Right cardiac atrium (tissue), 5 donors: ENCODE data around the gene SIN3A. TPM values are rescaled to one million over a fixed set of nuclear protein-coding genes. Genes with fewer than 3 reads are reported as not detected.
"Not testable (repeated sequence)": the region's sequence is repeated elsewhere in the genome, so short reads cannot be mapped to it uniquely, and the experiment has no call there.

ENCODE experiments used
- ATAC-seq, 2 donors: fragments of 200-7000 bp; cut with Tn5 transposase; one replicate each; pipeline versions ENCODE4 v1.8.0 to v1.9.1; 2020; ENCODE audit warnings: moderate library complexity in 2 of 2, mild to moderate bottlenecking in 1 of 2
- DNase-seq, 3 donors: peaks; one replicate each; pipeline ENCODE4 v3.0.0-alpha.2; 2020
- H3K27ac ChIP-seq: one replicate; pipeline ENCODE4 v1.5.1; 2013; ENCODE audit warnings: mild to moderate bottlenecking, low read length, control low read depth, moderate library complexity
- H3K27me3 ChIP-seq: one replicate; pipeline ENCODE4 v1.6.1; 2013; ENCODE audit not compliant: control insufficient read depth, insufficient read depth
- H3K4me1 ChIP-seq: one replicate; pipeline ENCODE4 v1.6.1; 2013; ENCODE audit warnings: low read length; ENCODE audit not compliant: control insufficient read depth, insufficient read depth
- H3K4me3 ChIP-seq: one replicate; pipeline ENCODE4 v1.5.1; 2013; ENCODE audit warnings: low read length, control low read depth
- H3K9me3 ChIP-seq: one replicate; pipeline ENCODE4 v1.6.1; 2013; ENCODE audit warnings: low read length; ENCODE audit not compliant: control insufficient read depth
- WGBS: extraction: QIAGEN DNeasy Blood & Tissue Kit; methylation state at CpG from one replicate; pipeline ENCODE4 v1.1.7; 2013; 5-methylcytosine and 5-hydroxymethylcytosine counted together
- intact Hi-C, 4 donors: fragments of 100-400 bp; cut with DNase I; formaldehyde crosslinking; loops; one replicate each; pipeline versions ENCODE4 v1.11.0 to v1.14.0; 2022 to 2023
- polyA plus RNA-seq: library from polyadenylated mRNA; stranded (reverse); fragments of 200-250 nt; gene quantifications from one replicate; pipeline ENCODE4 v1.2.3, GENCODE V29; 2013
- total RNA-seq, 4 donors: library from RNA; stranded (reverse); fragmentation: NEBNext Ultra II Directional; extraction: Animal tissue kit (Norgen Biotek cat#: 25700); gene quantifications; one replicate each; pipeline ENCODE4 v1.2.1, GENCODE V29; 2021
- donor health status: healthy with polysubstance abuse.
- donor health status: DM: no; HTN: yes; CAD: no.
- donor health status: DM: no; HTN: no; CAD: no.
- donor health status: DM: no; HTN: yes; CAD: no; lungs with severe emphysema.
- donor health status: DM: yes; HTN: yes; CAD: no.

SIN3A gene
- total and polyA plus RNA-seq, 5 donors, result 8.5 to 40.0 (median 33.5) TPM

- intact Hi-C loops, result no loop called here
- peaks cover 6% of the 10 kb centered on the region for H3K4me1 ChIP-seq
- DNase-seq (peak; percentile 73 to 89 (median 89)), ATAC-seq (peak; percentile 75 to 78)
- peak overlapping the region; percentile 89 for H3K4me3 ChIP-seq
- H3K9me3 ChIP-seq, result no peaks in the 10 kb centered on the region
- H3K27me3 ChIP-seq, result no peaks in the 10 kb centered on the region
- under 1% methylated on average over 65 of the region's 65 CpGs for whole genome bisulfite sequencing
- peak overlapping the region; percentile 69 for H3K27ac ChIP-seq
These were observed 104.1 kb downstream of the SIN3A start for GRCh38 chr15:75347222-75348033.

DNA sequence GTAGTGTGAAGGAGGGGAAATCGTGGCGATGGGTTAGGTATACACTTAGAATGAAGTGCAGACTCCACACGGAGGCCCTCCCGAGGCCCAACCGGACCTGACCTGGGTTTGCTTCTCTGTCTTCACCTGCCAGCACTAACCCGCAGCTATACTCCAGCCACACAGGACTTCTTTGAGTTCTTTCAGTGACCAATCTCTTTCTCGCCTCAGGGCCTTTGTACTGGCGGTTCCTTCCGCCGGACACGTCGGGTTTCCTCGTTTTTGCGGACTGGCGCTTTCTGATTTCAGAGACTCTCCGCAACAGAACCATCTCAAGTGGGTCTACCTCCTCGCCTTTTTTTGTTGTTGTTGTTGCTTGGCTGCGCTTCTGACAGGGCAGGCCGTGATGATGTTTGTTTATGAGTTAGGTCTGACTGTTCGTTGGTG lies 104.7 kb downstream of the SIN3A start, which contains the start of gene NEIL1:
NEIL1 (plus strand) TSS at position 244 of the 426 bp plus-strand sequence. CDS start 1,867 bp downstream, outside the sequence.
- intact Hi-C loops, result no loop called here
- no peaks in the 10 kb centered on the region for H3K9me3 ChIP-seq
- peak within 1 kb of the TSS; percentile 89 for H3K4me3 ChIP-seq
- peak within 1 kb of the TSS; percentile 69 for H3K27ac ChIP-seq
- 21% methylated on average over 20 of the region's 20 CpGs for WGBS
- H3K4me1 ChIP-seq, result peaks cover 6% of the 10 kb centered on the region
- peak in 1 of 3 donors; percentile 58 for DNase-seq
- peak in 1 of 2 donors; percentile 6 for ATAC-seq
- H3K27me3 ChIP-seq, result no peaks in the 10 kb centered on the region

DNA sequence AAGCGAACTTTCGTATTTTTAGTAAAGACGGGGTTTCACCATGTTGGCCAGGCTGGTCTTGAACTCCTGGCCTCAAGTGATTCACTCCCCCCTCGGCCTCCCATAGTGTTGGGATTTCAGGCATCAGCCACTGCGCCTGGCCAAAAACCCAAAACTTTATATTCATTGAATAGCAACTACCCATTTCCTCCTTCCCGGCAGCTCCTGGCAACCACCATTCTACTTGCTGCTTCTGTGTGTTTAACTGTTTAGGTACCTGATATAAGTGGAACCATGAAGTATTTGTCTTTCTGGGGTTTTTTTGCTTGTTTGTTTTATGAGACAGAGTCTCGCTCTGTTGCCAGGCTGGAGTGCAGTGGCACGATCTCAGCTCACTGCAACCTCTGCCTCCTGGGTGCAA lies 107.5 kb downstream of the SIN3A start:
- H3K9me3 ChIP-seq, H3K27me3 ChIP-seq, ATAC-seq, intact Hi-C loops, H3K27ac ChIP-seq, H3K4me1 ChIP-seq, DNase-seq, H3K4me3 ChIP-seq: not testable (repeated sequence)
- 47% methylated on average over 8 of the region's 8 CpGs for WGBS

- Histone ChIP-seq H3K4me1 (no peaks in the 10 kb centered on the region), H3K9me3 (no peaks in the 10 kb centered on the region), H3K27ac (no peak overlapping the region), H3K4me3 (no peak overlapping the region), H3K27me3 (no peaks in the 10 kb centered on the region)
- WGBS, result 90% methylated on average over 6 of the region's 6 CpGs
- ATAC-seq, result no peak
- no peak for DNase-seq
- intact Hi-C loops, result no loop called here
These were observed 109.3 kb downstream of the SIN3A start for GRCh38 chr15:75342221-75342620.

DNA sequence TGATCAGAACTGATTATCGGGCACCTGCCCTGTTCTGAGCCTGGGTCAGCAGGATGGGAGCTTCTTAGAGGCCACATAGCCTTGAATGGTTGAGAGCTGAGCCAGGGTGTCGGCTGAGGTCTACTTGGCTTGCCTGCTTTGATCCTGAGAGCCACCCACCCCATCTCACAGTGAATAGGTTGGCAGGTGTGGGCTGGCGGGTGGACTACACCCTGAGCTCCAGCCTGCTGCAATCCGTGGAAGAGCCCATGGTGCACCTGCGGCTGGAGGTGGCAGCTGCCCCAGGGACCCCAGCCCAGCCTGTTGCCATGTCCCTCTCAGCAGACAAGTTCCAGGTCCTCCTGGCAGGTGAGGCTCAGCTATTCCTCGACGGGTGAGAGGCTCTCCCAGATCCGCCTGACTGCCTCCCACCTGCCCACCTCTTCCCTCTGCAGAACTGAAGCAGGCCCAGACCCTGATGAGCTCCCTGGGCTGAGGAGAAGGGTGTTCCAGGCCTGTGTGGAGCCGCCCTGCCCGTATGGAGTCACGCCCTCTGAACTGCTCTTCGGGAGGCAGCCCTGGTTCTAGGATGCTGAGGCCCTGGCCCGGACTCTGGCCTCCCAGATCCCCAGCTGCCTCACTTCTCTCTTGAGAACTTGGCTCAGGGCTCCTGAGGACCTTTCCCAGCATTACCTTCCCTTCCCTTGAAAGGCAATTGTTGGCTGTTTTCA lies 111.8 kb downstream of the SIN3A start:
- intact Hi-C loops, result no loop called here
- no peak overlapping the region for H3K4me3 ChIP-seq
- peaks cover 6% of the 10 kb centered on the region for H3K4me1 ChIP-seq
- 89% methylated on average over 13 of the region's 13 CpGs for WGBS
- ATAC-seq, result no peak
- no peak overlapping the region for H3K27ac ChIP-seq
- no peaks in the 10 kb centered on the region for H3K27me3 ChIP-seq
- no peak for DNase-seq
- no peaks in the 10 kb centered on the region for H3K9me3 ChIP-seq

GRCh38 chr15:75338661-75339240 lies 112.7 kb downstream of the SIN3A start:
- Histone ChIP-seq H3K9me3 (no peaks in the 10 kb centered on the region), H3K4me1 (peaks cover 6% of the 10 kb centered on the region), H3K27ac (no peak overlapping the region), H3K27me3 (no peaks in the 10 kb centered on the region), H3K4me3 (no peak overlapping the region)
- WGBS, result 87% methylated on average over 11 of the region's 11 CpGs
- ATAC-seq (peak in 1 of 2 donors; percentile 3), DNase-seq (no peak)
- intact Hi-C loops, result no loop called here

DNA sequence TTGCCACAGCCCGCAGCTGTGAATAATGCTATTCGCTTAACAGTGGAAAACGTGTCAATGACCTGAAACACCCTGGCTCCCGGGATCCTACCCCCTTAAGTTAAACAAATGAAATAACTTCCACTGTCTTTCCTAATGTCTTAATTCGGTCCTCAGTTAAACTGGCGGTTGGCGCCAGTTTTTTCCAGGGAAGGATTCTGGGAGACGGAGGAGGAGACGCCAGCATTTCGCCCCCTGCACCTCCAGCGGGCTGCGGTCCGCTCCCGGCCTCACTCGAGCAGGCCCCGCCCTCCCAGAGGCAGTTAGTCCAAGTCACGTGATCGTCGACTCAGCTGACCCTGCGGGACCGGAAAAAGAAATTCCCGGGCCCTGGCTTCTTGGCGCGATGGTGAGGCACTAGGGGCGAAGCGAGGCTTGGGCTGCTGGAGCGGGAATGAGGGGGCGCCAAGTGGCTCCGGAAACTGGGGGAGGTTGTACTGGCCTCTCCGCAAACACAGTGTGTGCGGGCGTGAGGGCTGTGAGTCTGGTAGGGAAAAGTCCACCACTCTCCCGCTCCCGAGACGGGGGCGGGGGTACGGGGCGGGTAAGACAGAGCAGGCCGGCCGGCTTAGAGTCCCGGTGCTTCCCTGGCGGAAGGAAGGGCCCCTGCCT lies 115.7 kb downstream of the SIN3A start, which contains the start of gene COMMD4:
COMMD4 (plus strand) TSS at position 359 of the 651 bp plus-strand sequence; CDS start at position 386, 27 bp downstream.
- Histone ChIP-seq H3K27ac (peak within 1 kb of the TSS; percentile 61), H3K4me3 (peak within 1 kb of the TSS; percentile 86), H3K27me3 (no peaks in the 10 kb centered on the region), H3K4me1 (peaks cover 6% of the 10 kb centered on the region), H3K9me3 (no peaks in the 10 kb centered on the region)
- DNase-seq (peak; percentile 97 to 99 (median 97)), ATAC-seq (peak; percentile 92)
- intact Hi-C loops, result no loop called here
- under 1% methylated on average over 42 of the region's 42 CpGs for WGBS

DNA sequence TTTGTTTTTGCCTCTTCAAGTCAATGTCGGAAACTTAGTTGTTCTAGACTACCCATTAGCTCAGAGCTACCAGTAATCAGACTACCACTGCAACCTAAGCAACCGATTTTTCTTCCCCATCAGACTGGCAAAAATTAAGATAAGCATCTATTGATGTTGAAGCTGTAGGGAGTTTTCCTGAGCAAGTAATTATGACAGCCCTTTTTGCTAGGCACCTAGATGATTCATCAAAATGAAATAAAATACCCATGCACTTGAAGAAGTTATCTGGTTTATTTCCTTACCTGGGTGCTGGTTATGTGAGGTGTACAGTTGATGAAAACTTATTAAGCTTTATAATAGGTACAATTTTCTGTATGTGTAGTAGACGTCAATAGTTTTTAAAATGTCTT lies 116.2 kb downstream of the SIN3A start:
- ATAC-seq (no peak), DNase-seq (no peak)
- Histone ChIP-seq H3K27me3 (no peaks in the 10 kb centered on the region), H3K27ac (no peak overlapping the region), H3K9me3 (no peaks in the 10 kb centered on the region), H3K4me3 (peak overlapping the region; percentile 86), H3K4me1 (peaks cover 6% of the 10 kb centered on the region)
- intact Hi-C loops, result no loop called here
- 45% methylated on average over 3 of the region's 3 CpGs for WGBS

DNA sequence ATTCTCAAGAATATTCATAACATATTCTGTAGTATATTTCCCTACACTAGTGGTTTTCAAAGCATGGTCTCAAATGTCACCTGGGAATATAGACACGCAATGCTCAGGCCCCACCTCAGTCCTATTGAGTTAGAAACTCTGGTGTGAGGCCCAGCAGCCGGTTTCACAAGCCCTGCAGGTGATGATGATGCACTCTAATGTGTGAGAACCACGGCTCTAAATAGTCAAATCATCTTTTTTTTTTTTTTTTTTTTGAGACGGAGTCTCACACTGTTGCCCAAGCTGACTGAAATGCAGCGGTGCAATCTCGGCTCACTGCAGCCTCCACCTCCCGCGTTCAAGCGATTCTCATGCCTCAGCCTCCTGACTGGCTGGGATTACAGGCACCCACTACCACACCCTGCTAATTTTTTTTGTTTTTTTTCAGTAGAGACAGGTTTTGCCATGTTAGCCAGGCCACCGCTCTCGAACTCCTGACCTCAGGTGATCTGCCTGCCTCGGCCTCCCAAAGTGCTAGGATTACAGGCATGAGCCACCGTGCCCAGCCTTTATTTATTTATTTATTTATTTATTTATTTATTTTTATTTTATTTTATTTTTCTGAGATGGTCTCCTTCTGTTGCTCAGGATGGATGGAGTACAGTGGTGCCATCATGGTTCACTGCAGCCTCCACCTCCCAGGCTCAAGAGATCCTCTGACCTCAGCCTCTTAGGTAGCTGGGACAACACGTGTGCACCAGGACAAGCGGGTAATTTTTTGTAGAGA lies 117.7 kb downstream of the SIN3A start:
- H3K27ac ChIP-seq, H3K4me3 ChIP-seq, H3K9me3 ChIP-seq, ATAC-seq, H3K27me3 ChIP-seq, DNase-seq, H3K4me1 ChIP-seq, intact Hi-C loops: not testable (repeated sequence)
- WGBS, result 90% methylated on average over 15 of the region's 15 CpGs

- intact Hi-C loops, ATAC-seq, H3K27me3 ChIP-seq, H3K9me3 ChIP-seq, H3K4me3 ChIP-seq, H3K4me1 ChIP-seq, DNase-seq, H3K27ac ChIP-seq: not testable (repeated sequence)
- WGBS, result 74% methylated on average over 7 of the region's 7 CpGs
These were observed 119.4 kb downstream of the SIN3A start for GRCh38 chr15:75332093-75332492.
